ENCODE results near the gene TULP3. TPM values are rescaled to one million over a fixed set of nuclear protein-coding genes. Genes with fewer than 3 reads are reported as not detected.

TULP3 gene
- total RNA-seq, result 40.1 and 44.6 TPM in 2 replicates

GRCh38 chr12:2890388-2891239 lies at the start of gene TULP3:
TULP3 (plus strand) TSS chr12:2890891; CDS start chr12:2890948, 57 bp downstream.

GRCh38 chr12:2857021-2857431 lies 33.7 kb upstream of the TULP3 start, which contains the start of gene TEX52:
TEX52 (minus strand) TSS chr12:2857039; CDS start chr12:2857026, 13 bp downstream.

GRCh38 chr12:2877047-2877952 lies 13.4 kb upstream of the TULP3 start, which contains the start of the genes FOXM1 and RHNO1:
FOXM1 (minus strand) TSS chr12:2877174; CDS start chr12:2874478, 2,696 bp downstream.
RHNO1 (plus strand) TSS chr12:2877223; CDS start chr12:2885367, 8,144 bp downstream.

GRCh38 chr12:2959192-2959504 lies 68.5 kb downstream of the TULP3 start, which contains the start of gene TEAD4:
TEAD4 (plus strand) TSS chr12:2959397.

Small RNA genes within 50 kb of the gene (small RNA-seq; reads per million reads assigned to genes)
- not detected for gene RNU6-1315P

Other genes with a start within 250 kb of the TULP3 start
- gene FKBP4, start 95.9 kb upstream of the TULP3 start, total RNA-seq, result 16.1 and 18.6 TPM in 2 replicates
- 17.2 and 20.0 TPM in 2 replicates for gene ITFG2, start 78.2 kb upstream of the TULP3 start, total RNA-seq
- 0.26 and 0.43 TPM in 2 replicates for gene NRIP2, start 55.9 kb upstream of the TULP3 start, total RNA-seq
- gene TEX52, start 33.9 kb upstream of the TULP3 start, total RNA-seq, result not detected in 2 replicates
- gene FOXM1, start 13.7 kb upstream of the TULP3 start, total RNA-seq, result 14.8 and 17.6 TPM in 2 replicates
- gene RHNO1, start 13.7 kb upstream of the TULP3 start, total RNA-seq, result 27.7 and 31.1 TPM in 2 replicates
- gene TEAD4, start 68.5 kb downstream of the TULP3 start, total RNA-seq, result 12.3 and 17.2 TPM in 2 replicates
- gene TSPAN9, start 186.5 kb downstream of the TULP3 start, total RNA-seq, result 14.4 and 16.6 TPM in 2 replicates